Measurements from ENCODE around the gene IL1R2. TPM values are rescaled to one million over a fixed set of nuclear protein-coding genes. Genes with fewer than 3 reads are reported as not detected.

Gene IL1R2
- total and polyA plus RNA-seq, 9 of the 15 experiments (the other 6 are each of a cell fraction or from before 2014, with no cell fraction given), result 0.13 TPM; not detected in 8

GRCh38 chr2:102073168-102073724, 81.5 kb downstream of the IL1R2 start (continued):
- TF ChIP-seq ZHX1 (conservative IDR thresholded peaks at IDR 0.05; ENCODE audit: low read length) (no peak), ETV6 (IDR thresholded peaks at IDR 0.05; ENCODE audit: borderline replicate concordance in 1 of 2, low read depth in 2 of 2, low read length in 1 of 2) (no peak), ETV6 (CRISPR knock-in tag; IDR thresholded peaks at IDR 0.05; ENCODE audit: borderline replicate concordance) (no peak), MYC (IDR thresholded peaks at IDR 0.05; ENCODE audit: low read depth, low read length) (peak; percentile 72), MYC (CRISPR knock-in tag; IDR thresholded peaks at IDR 0.05; ENCODE audit: borderline replicate concordance, low read depth) (no peak), ELF1 (tag; IDR thresholded peaks at IDR 0.05) (no peak), MNT (conservative IDR thresholded peaks at IDR 0.05) (peak; percentile 25 to 56; a peak in 1 of 4 replicates), CAMTA2 (CRISPR knock-in tag; conservative IDR thresholded peaks at IDR 0.05) (no peak), PTTG1 (tag; IDR thresholded peaks at IDR 0.05; ENCODE audit: low read depth) (no peak), PHF20 (IDR thresholded peaks at IDR 0.05; ENCODE audit: partially characterized antibody) (no peak), REST (IDR thresholded peaks at IDR 0.05; ENCODE audit: borderline replicate concordance) (no peak), REST (CRISPR knock-in tag; IDR thresholded peaks at IDR 0.05; ENCODE audit: low read depth) (no peak), NUFIP1 (IDR thresholded peaks at IDR 0.05; ENCODE audit: partially characterized antibody) (no peak), GTF2B (IDR thresholded peaks at IDR 0.05; ENCODE audit: extremely low read depth, insufficient read length) (no peak), RFX5 (IDR thresholded peaks at IDR 0.05; ENCODE audit: low read depth, low read length) (no peak)

All from K562 (cell line).